OCI-LY3 (cell line): ENCODE data around the gene CIDEB.

Source experiments
- H2AFZ ChIP-seq: fragments of 200-600, 300-600 bp; shearing (Covaris generic); 2 replicates; pipeline ENCODE4 v1.6.0; 2014; ENCODE audit warnings: antibody characterized with exemption, low read depth, low read length
- H3K27ac ChIP-seq: fragments of 200-600, 300-600 bp; sonication (generic); 2 replicates; pipeline ENCODE4 v1.5.1; 2014; ENCODE audit warnings: mild to moderate bottlenecking, low read length, moderate library complexity, mixed read lengths
- H3K27me3 ChIP-seq: fragments of 200-600, 300-600 bp; sonication (generic); 2 replicates; pipeline ENCODE4 v1.6.1; 2014; ENCODE audit warnings: low read depth, low read length, mixed read lengths
- H3K36me3 ChIP-seq: fragments of 200-600, 300-600 bp; sonication (generic); replicated peaks from 2 replicates; pipeline ENCODE3; 2014; ENCODE audit warnings: low read depth, low read length, mixed read lengths
- H3K4me1 ChIP-seq: fragments of 300-600, 200-600 bp; sonication (generic); 2 replicates; pipeline ENCODE4 v1.6.1; 2014; ENCODE audit warnings: low read length, mixed read lengths
- H3K4me2 ChIP-seq: fragments of 200-600, 300-600 bp; sonication (generic); 2 replicates; pipeline ENCODE4 v1.6.1; 2014; ENCODE audit warnings: low read length, mixed read lengths
- H3K4me3 ChIP-seq: fragments of 300-600, 200-600 bp; sonication (generic); 2 replicates; pipeline ENCODE4 v1.5.1; 2014; ENCODE audit warnings: antibody characterized with exemption, mild to moderate bottlenecking, low read length, moderate library complexity
- H3K79me2 ChIP-seq: fragments of 300-600, 200-600 bp; shearing (Covaris generic); 2 replicates; pipeline ENCODE4 v1.6.1; 2014; ENCODE audit warnings: mild to moderate bottlenecking, low read length, mixed read lengths
- H3K9ac ChIP-seq: fragments of 300-600, 200-600 bp; shearing (Covaris generic); 2 replicates; pipeline ENCODE4 v1.6.0; 2014; ENCODE audit warnings: mild to moderate bottlenecking, low read length, moderate library complexity
- H3K9me3 ChIP-seq: fragments of 200-600, 300-600 bp; shearing (Covaris generic); 2 replicates; pipeline ENCODE4 v1.6.1; 2014; ENCODE audit warnings: low read length, mixed read lengths; ENCODE audit not compliant: insufficient read depth
- H4K20me1 ChIP-seq: fragments of 200-600, 300-600 bp; sonication (generic); 2 replicates; pipeline ENCODE4 v1.6.1; 2016; ENCODE audit warnings: low read length, mixed read lengths; ENCODE audit not compliant: insufficient read depth
- CTCF ChIP-seq: fragments of 200-600, 300-600 bp; sonication (generic); IDR thresholded peaks from 2 replicates; pipeline ENCODE4 v1.5.1; 2014; ENCODE audit warnings: antibody characterized with exemption, low read length, low read depth
- EZH2phosphoT487 ChIP-seq: fragments of 200-600 bp; shearing (Covaris generic); IDR thresholded peaks from 2 replicates; pipeline ENCODE4 v1.6.1; 2018; ENCODE audit warnings: antibody characterized with exemption, mixed run types, low read depth

The CIDEB gene

GRCh38 chr14:24310646-24311604 lies 3.1 kb upstream of the CIDEB start, which contains the start of gene LTB4R:
LTB4R (plus strand) TSS chr14:24311502; CDS start chr14:24315652, 4,150 bp downstream.
- Histone ChIP-seq H3K27ac (no peak within 1 kb of the TSS), H3K4me1 (peaks cover 4% of the 10 kb centered on the region), H3K36me3 (peaks cover 16% of the 10 kb centered on the region), H3K4me3 (no peak within 1 kb of the TSS), H3K9me3 (no peaks in the 10 kb centered on the region), H3K4me2 (no peak within 1 kb of the TSS), H4K20me1 (no peaks in the 10 kb centered on the region), H3K27me3 (no peaks in the 10 kb centered on the region), H2AFZ (no peak within 1 kb of the TSS), H3K79me2 (no peaks in the 10 kb centered on the region), H3K9ac (no peak within 1 kb of the TSS)
- no peak for TF ChIP-seq EZH2phosphoT487
- TF ChIP-seq CTCF = no peak

GRCh38 chr14:24310265-24310645 lies 2.5 kb upstream of the CIDEB start:
- H3K27ac ChIP-seq = no peak overlapping the region
- no peaks in the 10 kb centered on the region for H3K27me3 ChIP-seq
- H3K4me3 ChIP-seq = no peak overlapping the region
- no peaks in the 10 kb centered on the region for H3K9me3 ChIP-seq
- no peaks in the 10 kb centered on the region for H4K20me1 ChIP-seq
- H2AFZ ChIP-seq = no peak overlapping the region
- no peak overlapping the region for H3K9ac ChIP-seq
- no peaks in the 10 kb centered on the region for H3K79me2 ChIP-seq
- TF ChIP-seq EZH2phosphoT487 = no peak
- TF ChIP-seq CTCF = no peak
- peaks cover 21% of the 10 kb centered on the region for H3K36me3 ChIP-seq
- H3K4me2 ChIP-seq = no peak overlapping the region
- peaks cover 4% of the 10 kb centered on the region for H3K4me1 ChIP-seq

- Histone ChIP-seq H4K20me1 (no peaks in the 10 kb centered on the region), H3K9me3 (no peaks in the 10 kb centered on the region), H3K4me1 (peaks cover 4% of the 10 kb centered on the region), H3K4me2 (no peak within 1 kb of the TSS), H3K4me3 (no peak within 1 kb of the TSS), H3K27me3 (no peaks in the 10 kb centered on the region), H2AFZ (no peak within 1 kb of the TSS), H3K79me2 (no peaks in the 10 kb centered on the region), H3K36me3 (peaks cover 26% of the 10 kb centered on the region), H3K27ac (no peak within 1 kb of the TSS), H3K9ac (no peak within 1 kb of the TSS)
- no peak for TF ChIP-seq CTCF
- no peak for TF ChIP-seq EZH2phosphoT487
These were observed 1.9 kb upstream of the CIDEB start, which contains the start of gene LTB4R2 for GRCh38 chr14:24309538-24310264. LTB4R2 (plus strand) TSS chr14:24310140; CDS start chr14:24310665, 525 bp downstream.
